ENCODE results near the gene STAT3.
A peak's percentile ranks its signal among the peaks of the same experiment; 100 is the strongest.

STAT3 gene

DNA sequence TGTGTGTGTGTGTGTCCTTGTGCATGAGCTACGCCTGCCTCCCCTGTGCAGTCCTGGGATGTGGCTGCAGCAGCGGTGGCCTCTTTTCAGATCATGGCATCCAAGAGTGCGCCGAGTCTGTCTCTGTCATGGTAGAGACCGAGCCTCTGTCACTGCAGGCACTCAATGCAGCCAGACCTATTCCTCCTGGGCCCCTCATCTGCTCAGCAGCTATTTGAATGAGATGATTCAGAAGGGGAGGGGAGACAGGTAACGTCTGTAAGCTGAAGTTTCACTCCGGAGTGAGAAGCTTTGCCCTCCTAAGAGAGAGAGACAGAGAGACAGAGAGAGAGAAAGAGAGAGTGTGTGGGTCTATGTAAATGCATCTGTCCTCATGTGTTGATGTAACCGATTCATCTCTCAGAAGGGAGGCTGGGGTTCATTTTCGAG is 77.4 kb downstream of the STAT3 start:
- no peak for TF ChIP-seq CTCF (conservative IDR thresholded peaks at IDR 0.05; ENCODE audit: low read depth)
- CTCF ChIA-PET: interaction anchor here (0.6 to 2.1 kb wide), 5 partner anchors 9 to 532 kb away, joined by 3 to 10 read pairs (median 3); no protein-coding TSS in a partner anchor
- DNase-seq (ENCODE audit: low spot score): no peak
- peak overlapping the region; percentile 41 for H3K27ac ChIP-seq
- POLR2A ChIA-PET (ENCODE audit: low non-redundant PET): no interaction called here

DNA sequence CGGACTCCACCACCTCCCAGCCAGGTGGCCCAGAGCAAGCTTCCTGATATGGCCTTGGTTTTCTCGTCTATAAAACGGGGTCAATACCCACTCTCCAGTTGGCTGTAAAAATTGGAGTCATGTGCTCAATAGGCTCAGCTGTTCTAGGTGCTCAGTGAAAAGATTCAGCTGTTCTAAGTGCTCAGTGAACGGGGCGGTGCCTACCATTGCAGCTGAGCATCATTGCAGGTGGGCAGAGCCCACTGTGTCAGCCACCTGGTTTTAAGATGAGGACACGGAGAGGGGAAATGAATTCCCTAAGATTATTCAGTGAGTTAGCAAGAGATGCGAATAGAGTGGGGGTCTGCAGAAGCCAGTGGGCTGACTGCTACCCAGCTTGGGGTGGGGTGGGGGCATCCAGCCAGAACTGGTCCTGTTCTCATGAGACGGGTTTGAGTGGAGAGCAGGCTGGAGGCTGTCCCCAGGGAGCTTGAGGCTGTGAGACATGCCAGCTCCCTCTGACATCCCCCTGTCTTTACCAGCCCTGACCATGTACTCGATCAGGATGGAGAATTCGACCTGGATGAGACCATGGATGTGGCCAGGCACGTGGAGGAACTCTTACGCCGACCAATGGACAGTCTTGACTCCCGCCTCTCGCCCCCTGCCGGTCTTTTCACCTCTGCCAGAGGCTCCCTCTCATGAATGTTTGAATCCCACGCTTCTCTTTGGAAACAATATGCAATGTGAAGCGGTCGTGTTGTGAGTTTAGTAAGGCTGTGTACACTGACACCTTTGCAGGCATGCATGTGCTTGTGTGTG is 78.1 kb downstream of the STAT3 start:
- POLR2A ChIA-PET (ENCODE audit: low non-redundant PET): no interaction called here
- H3K27ac ChIP-seq: peak overlapping the region; percentile 41
- no peak for TF ChIP-seq CTCF (conservative IDR thresholded peaks at IDR 0.05; ENCODE audit: low read depth)
- DNase-seq (ENCODE audit: low spot score): no peak
- CTCF ChIA-PET: interaction anchor here (0.7 to 1.0 kb wide), 2 partner anchors 110 to 217 kb away, joined by 3 to 5 read pairs; no protein-coding TSS in a partner anchor

DNA sequence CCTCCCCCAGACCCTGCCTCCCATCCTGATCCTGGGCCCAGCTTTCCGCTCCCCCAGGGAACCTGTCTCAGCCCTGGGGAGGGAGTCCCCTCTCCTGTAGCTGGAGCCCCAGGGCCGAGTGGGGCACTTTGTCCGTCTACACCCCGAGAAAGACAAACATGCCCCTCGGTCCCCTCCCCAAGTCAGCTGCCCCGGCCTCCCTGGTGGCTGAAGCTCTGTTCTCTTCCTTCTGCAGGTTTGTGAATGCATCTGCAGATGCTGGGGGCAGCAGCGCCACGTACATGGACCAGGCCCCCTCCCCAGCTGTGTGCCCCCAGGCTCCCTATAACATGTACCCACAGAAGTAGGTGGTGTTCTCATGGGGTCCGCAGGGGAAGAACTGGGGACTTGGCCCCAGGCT is 79.1 kb downstream of the STAT3 start:
- DNase-seq (ENCODE audit: low spot score): no peak
- POLR2A ChIA-PET (ENCODE audit: low non-redundant PET): no interaction called here
- H3K27ac ChIP-seq: no peak overlapping the region
- no peak for TF ChIP-seq CTCF (conservative IDR thresholded peaks at IDR 0.05; ENCODE audit: low read depth)
- CTCF ChIA-PET: interaction anchor here (0.5 to 1.0 kb wide), 2 partner anchors 218 to 428 kb away, joined by 3 to 5 read pairs; no protein-coding TSS in a partner anchor

- ChIA-PET POLR2A (ENCODE audit: low non-redundant PET) (no interaction called here), CTCF (interaction anchor here (0.5 kb wide), 1 partner anchor 429 kb away, joined by 3 read pairs; no protein-coding TSS in a partner anchor)
- DNase-seq (ENCODE audit: low spot score): no peak
- no peak for TF ChIP-seq CTCF (conservative IDR thresholded peaks at IDR 0.05; ENCODE audit: low read depth)
- no peak overlapping the region for H3K27ac ChIP-seq
These were observed 79.8 kb downstream of the STAT3 start for GRCh38 chr17:42308446-42308845.

DNA sequence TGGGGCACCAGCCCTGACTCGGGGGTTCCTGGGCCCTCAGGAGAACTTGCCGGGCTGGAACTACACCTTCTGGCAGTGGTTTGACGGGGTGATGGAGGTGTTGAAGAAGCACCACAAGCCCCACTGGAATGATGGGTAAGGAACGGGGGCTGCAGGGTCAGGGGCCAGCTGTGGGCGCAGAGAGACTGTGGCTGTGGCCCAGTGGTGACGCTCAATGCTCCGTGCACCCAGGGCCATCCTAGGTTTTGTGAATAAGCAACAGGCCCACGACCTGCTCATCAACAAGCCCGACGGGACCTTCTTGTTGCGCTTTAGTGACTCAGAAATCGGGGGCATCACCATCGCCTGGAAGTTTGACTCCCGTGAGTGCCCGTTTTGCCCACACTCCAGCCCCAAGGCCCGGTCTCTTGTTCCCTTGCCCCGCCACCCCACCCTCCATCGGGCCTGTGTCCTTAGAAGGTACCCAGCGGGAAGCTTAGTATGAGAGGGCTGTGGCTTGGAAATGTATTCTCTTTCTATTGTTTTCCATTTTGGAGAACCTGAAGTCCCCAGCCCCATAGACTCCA is 80.8 kb downstream of the STAT3 start:
- POLR2A ChIA-PET (ENCODE audit: low non-redundant PET): no interaction called here
- TF ChIP-seq CTCF (conservative IDR thresholded peaks at IDR 0.05; ENCODE audit: low read depth): no peak
- CTCF ChIA-PET: interaction anchor here (0.6 kb wide), 1 partner anchor 111 kb away, joined by 3 read pairs; no protein-coding TSS in a partner anchor

GRCh38 chr17:42306385-42306667 is 81.9 kb downstream of the STAT3 start:
- no peak overlapping the region for H3K27ac ChIP-seq
- DNase-seq (ENCODE audit: low spot score): no peak
- POLR2A ChIA-PET (ENCODE audit: low non-redundant PET): no interaction called here
- CTCF ChIA-PET: no interaction called here
- no peak for TF ChIP-seq CTCF (conservative IDR thresholded peaks at IDR 0.05; ENCODE audit: low read depth)

More for the DNA sequence above, 80.8 kb downstream of the STAT3 start:
- no peak for DNase-seq (ENCODE audit: low spot score)
- no peak overlapping the region for H3K27ac ChIP-seq

Data from RWPE1 (cell line).